Aorta (tissue), 4 donors: Measurements from ENCODE around the gene ZNF689. TPM values are rescaled to one million over a fixed set of nuclear protein-coding genes. Genes with fewer than 3 reads are reported as not detected.

Experiments
- polyA plus RNA-seq, 2 donors: library from polyadenylated mRNA; stranded (reverse); fragments of 200-250 nt; gene quantifications; one replicate each; pipeline ENCODE4 v1.2.3, GENCODE V29; 2013
- total RNA-seq, 2 donors: library from RNA; stranded (reverse); fragmentation: NEBNext Ultra II Directional; extraction: Animal tissue kit (Norgen Biotek cat#: 25700); gene quantifications; one replicate each; pipeline ENCODE4 v1.2.1, GENCODE V29; 2021
- donor health status: healthy with polysubstance abuse.
- donor health status: Bipolar disorder and iron deficiency.
- donor health status: DM: no; HTN: no; CAD: no.
- donor health status: DM: yes; HTN: yes; CAD: no.

Gene ZNF689
- total and polyA plus RNA-seq, 4 donors = 2.9 to 7.1 (median 4.5) TPM

Other genes starting within 250 kb of the ZNF689 start
- 10 to 100 TPM; 30.7 to 38.0 TPM for gene TBC1D10B, start 239.9 kb downstream of the ZNF689 start, total RNA-seq
- 10 to 100 TPM; 10.3 to 22.2 TPM for gene TBC1D10B, start 239.9 kb downstream of the ZNF689 start, polyA plus RNA-seq
- gene MYL11, start 235.6 kb downstream of the ZNF689 start, total RNA-seq = not detected
- under 1 TPM in 1 of 2 donors, not detected in 1; 0.26 TPM for gene MYL11, start 235.6 kb downstream of the ZNF689 start, polyA plus RNA-seq
- gene SEPTIN1, start 227.8 kb downstream of the ZNF689 start, total RNA-seq = 1 to 10 TPM; 2.8 to 6.1 TPM
- 1 to 10 TPM; 1.0 to 2.6 TPM for gene SEPTIN1, start 227.8 kb downstream of the ZNF689 start, polyA plus RNA-seq
- 1 to 10 TPM; 6.2 to 7.4 TPM for gene ZNF48, start 215.0 kb downstream of the ZNF689 start, total RNA-seq
- gene ZNF48, start 215.0 kb downstream of the ZNF689 start, polyA plus RNA-seq = 1 to 10 TPM; 3.4 to 4.9 TPM
- gene ZNF771, start 202.8 kb downstream of the ZNF689 start, total RNA-seq = 1 to 10 TPM; 6.3 to 7.4 TPM
- 10 to 100 TPM; 11.4 to 20.5 TPM for gene ZNF771, start 202.8 kb downstream of the ZNF689 start, polyA plus RNA-seq
- 10 to 100 TPM; 18.2 to 19.7 TPM for gene DCTPP1, start 180.4 kb downstream of the ZNF689 start, total RNA-seq
- 10 to 100 TPM; 16.6 to 36.3 TPM for gene DCTPP1, start 180.4 kb downstream of the ZNF689 start, polyA plus RNA-seq
- gene SEPHS2, start 164.5 kb downstream of the ZNF689 start, total RNA-seq = 10 to 100 TPM; 25.1 to 29.3 TPM
- 10 to 100 TPM; 25.2 to 52.3 TPM for gene SEPHS2, start 164.5 kb downstream of the ZNF689 start, polyA plus RNA-seq
- 10 to 100 TPM in 1 of 2 donors, 1 to 10 TPM in 1; 7.9 to 13.8 TPM for gene ITGAL, start 137.6 kb downstream of the ZNF689 start, total RNA-seq
- gene ITGAL, start 137.6 kb downstream of the ZNF689 start, polyA plus RNA-seq = 10 to 100 TPM in 1 of 2 donors, under 1 TPM in 1; 0.77 to 14.3 TPM
- 10 to 100 TPM; 22.3 to 22.8 TPM for gene ZNF768, start 83.8 kb downstream of the ZNF689 start, total RNA-seq
- gene ZNF768, start 83.8 kb downstream of the ZNF689 start, polyA plus RNA-seq = 10 to 100 TPM; 29.9 to 40.2 TPM
- 1 to 10 TPM; 9.1 to 9.5 TPM for gene ZNF747, start 75.5 kb downstream of the ZNF689 start, total RNA-seq
- 1 to 10 TPM; 5.1 to 8.3 TPM for gene ZNF747, start 75.5 kb downstream of the ZNF689 start, polyA plus RNA-seq
- gene ZNF764, start 52.0 kb downstream of the ZNF689 start, total RNA-seq = 1 to 10 TPM; 6.4 to 8.5 TPM
- 1 to 10 TPM; 1.9 to 4.6 TPM for gene ZNF764, start 52.0 kb downstream of the ZNF689 start, polyA plus RNA-seq
- gene ZNF688, start 38.7 kb downstream of the ZNF689 start, total RNA-seq = 10 to 100 TPM in 1 of 2 donors, 1 to 10 TPM in 1; 9.0 to 12.9 TPM
- 10 to 100 TPM; 17.4 to 20.2 TPM for gene ZNF688, start 38.7 kb downstream of the ZNF689 start, polyA plus RNA-seq
- gene ZNF785, start 24.7 kb downstream of the ZNF689 start, total RNA-seq = 10 to 100 TPM in 1 of 2 donors, 1 to 10 TPM in 1; 8.5 to 21.8 TPM
- 1 to 10 TPM; 3.1 to 8.6 TPM for gene ZNF785, start 24.7 kb downstream of the ZNF689 start, polyA plus RNA-seq
- 10 to 100 TPM; 50.5 to 53.4 TPM for gene PRR14, start 40.6 kb upstream of the ZNF689 start, total RNA-seq
- gene PRR14, start 40.6 kb upstream of the ZNF689 start, polyA plus RNA-seq = 100 to 1,000 TPM in 1 of 2 donors, 10 to 100 TPM in 1; 28.2 to 217 TPM
- gene FBRS, start 48.0 kb upstream of the ZNF689 start, total RNA-seq = 10 to 100 TPM; 52.7 to 56.0 TPM
- 10 to 100 TPM; 15.3 to 47.2 TPM for gene FBRS, start 48.0 kb upstream of the ZNF689 start, polyA plus RNA-seq
- gene SRCAP, start 88.8 kb upstream of the ZNF689 start, total RNA-seq = 10 to 100 TPM; 55.0 to 66.2 TPM
- 10 to 100 TPM in 1 of 2 donors, 1 to 10 TPM in 1; 7.1 to 14.8 TPM for gene SRCAP, start 88.8 kb upstream of the ZNF689 start, polyA plus RNA-seq
- gene PHKG2, start 138.0 kb upstream of the ZNF689 start, total RNA-seq = 10 to 100 TPM; 15.8 to 20.8 TPM
- 10 to 100 TPM; 12.3 to 36.0 TPM for gene PHKG2, start 138.0 kb upstream of the ZNF689 start, polyA plus RNA-seq
- 1 to 10 TPM in 1 of 2 donors, under 1 TPM in 1; 0.52 to 2.7 TPM for gene CFAP119, start 151.7 kb upstream of the ZNF689 start, total RNA-seq
- 1 to 10 TPM in 1 of 2 donors, under 1 TPM in 1; 0.88 to 9.8 TPM for gene CFAP119, start 151.7 kb upstream of the ZNF689 start, polyA plus RNA-seq
- gene RNF40, start 151.9 kb upstream of the ZNF689 start, total RNA-seq = 10 to 100 TPM; 73.9 to 90.2 TPM
- 10 to 100 TPM; 22.7 to 59.5 TPM for gene RNF40, start 151.9 kb upstream of the ZNF689 start, polyA plus RNA-seq
- 10 to 100 TPM; 11.8 to 13.4 TPM for gene ZNF629, start 176.8 kb upstream of the ZNF689 start, total RNA-seq
- 1 to 10 TPM; 2.1 to 6.7 TPM for gene ZNF629, start 176.8 kb upstream of the ZNF689 start, polyA plus RNA-seq